Keratinocyte (primary cell): ENCODE measurements around the gene LCMT1.

ENCODE experiments used
- CTCF ChIP-seq, 3 experiments: IDR thresholded peaks in 1 of 3; conservative IDR thresholded peaks in 1 of 3; optimal IDR thresholded peaks in 1 of 3; 2 replicates in 2 of 3; 3 replicates in 1 of 3; pipeline versions ENCODE3 to v1.5.1; 2011; ENCODE audit warnings: low read length in 3 of 3, mild to moderate bottlenecking in 3 of 3, moderate library complexity in 2 of 3, control low read depth in 1 of 3, inconsistent platforms in 1 of 3; ENCODE audit not compliant: insufficient read depth in 2 of 3; ENCODE audit errors: extremely low read depth in 1 of 3
- EZH2 ChIP-seq: IDR thresholded peaks from one replicate; pipeline ENCODE4 v1.6.1; 2012; ENCODE audit warnings: inconsistent platforms, mild to moderate bottlenecking, low read length, moderate library complexity

GRCh38 chr16:25222959-25223358 is 111.4 kb downstream of the LCMT1 start:
- TF ChIP-seq CTCF (optimal IDR thresholded peaks at IDR 0.05 in 1 of 3, IDR thresholded peaks at IDR 0.05 in 1 of 3, conservative IDR thresholded peaks at IDR 0.05 in 1 of 3; ENCODE audit: extremely low read depth in 1 of 3, insufficient read depth in 2 of 3, low read length in 3 of 3) (no peak), EZH2 (no peak)
